ENCODE measurements around the gene DNAJC5G.

GRCh38 chr2:27312152-27312551 is 36.9 kb downstream of the DNAJC5G start:
- no peak for TF ChIP-seq NFRKB (IDR thresholded peaks at IDR 0.05)
- TF ChIP-seq ZNF384 (IDR thresholded peaks at IDR 0.05), result no peak
- TF ChIP-seq ELF4 (IDR thresholded peaks at IDR 0.05), result no peak
- TF ChIP-seq PKNOX1 (IDR thresholded peaks at IDR 0.05), result no peak
- TF ChIP-seq SUZ12 (IDR thresholded peaks at IDR 0.05), result no peak
- TF ChIP-seq ARNT (IDR thresholded peaks at IDR 0.05), result no peak
- TF ChIP-seq FOXA1 (IDR thresholded peaks at IDR 0.05), result no peak
- no peak for TF ChIP-seq BHLHE40 (IDR thresholded peaks at IDR 0.05; ENCODE audit: borderline replicate concordance)
- TF ChIP-seq HDGF (IDR thresholded peaks at IDR 0.05; ENCODE audit: borderline replicate concordance), result no peak
